HepG2 (cell line): ENCODE data around the gene ZBTB1. TPM values are rescaled to one million over a fixed set of nuclear protein-coding genes. Genes with fewer than 3 reads are reported as not detected.

ENCODE experiments used
- ARNTL ChIP-seq: sonication (generic); formaldehyde crosslinking; IDR thresholded peaks from 2 replicates; pipeline ENCODE4 v1.4.0; 2020; ENCODE audit warnings: mild to moderate bottlenecking, missing genetic modification reagents
- GABPA ChIP-seq, 2 experiments: IDR thresholded peaks; 2 replicates each; pipeline ENCODE4 v1.6.1; 2011 to 2016; ENCODE audit warnings: low read depth in 2 of 2, low read length in 1 of 2, missing biosample characterization in 1 of 2, missing genetic modification characterization in 1 of 2
- HDAC2 ChIP-seq: sonication (generic); formaldehyde crosslinking; IDR thresholded peaks from 2 replicates; pipeline ENCODE4 v1.4.0; 2020; ENCODE audit warnings: missing genetic modification reagents
- MED13 ChIP-seq: sonication (generic); formaldehyde crosslinking; IDR thresholded peaks from 2 replicates; pipeline ENCODE4 v1.5.0; 2020; ENCODE audit warnings: missing genetic modification reagents
- NFYC ChIP-seq: IDR thresholded peaks from 2 replicates; pipeline ENCODE4 v1.6.1; 2016; ENCODE audit warnings: missing genetic modification reagents, missing compliant biosample characterization
- NR3C1 ChIP-seq: sonication (generic); formaldehyde crosslinking; IDR thresholded peaks from 2 replicates; pipeline ENCODE4 v1.4.0; 2020; ENCODE audit warnings: missing genetic modification reagents
- POLR2AphosphoS5 ChIP-seq: IDR thresholded peaks from 2 replicates; pipeline ENCODE4 v1.6.1; 2012; ENCODE audit warnings: low read depth, low read length
- SETDB1 ChIP-seq: sonication (generic); formaldehyde crosslinking; IDR thresholded peaks from 2 replicates; pipeline ENCODE4 v1.5.1; 2020; ENCODE audit warnings: missing genetic modification reagents, mild to moderate bottlenecking, borderline replicate concordance
- SMYD3 ChIP-seq: sonication (generic); formaldehyde crosslinking; IDR thresholded peaks from 2 replicates; pipeline ENCODE4 v1.8.1; 2023; ENCODE audit warnings: mild to moderate bottlenecking, missing genetic modification reagents
- SNRNP70 ChIP-seq: fragments of 200-400 bp; formaldehyde crosslinking; IDR thresholded peaks from 2 replicates; pipeline ENCODE4 v1.6.1; 2017; ENCODE audit warnings: mild to moderate bottlenecking, low read depth, low read length, moderate library complexity
- SP140L ChIP-seq: sonication (generic); formaldehyde crosslinking; IDR thresholded peaks from 2 replicates; pipeline ENCODE4 v1.4.0; 2020; ENCODE audit warnings: missing genetic modification reagents, borderline replicate concordance
- ZFP36L1 ChIP-seq: sonication (generic); formaldehyde crosslinking; IDR thresholded peaks from 2 replicates; pipeline ENCODE4 v1.8.0; 2022; ENCODE audit warnings: mild to moderate bottlenecking, missing genetic modification reagents, moderate library complexity
- ZMYM3 ChIP-seq: sonication (generic); formaldehyde crosslinking; IDR thresholded peaks from 2 replicates; pipeline ENCODE4 v1.5.1; 2020; ENCODE audit warnings: mild to moderate bottlenecking, missing genetic modification reagents
- ZNF207 ChIP-seq: fragments of 450-650 bp; IDR thresholded peaks from 2 replicates; pipeline ENCODE4 v1.6.1; 2016; ENCODE audit warnings: antibody characterized with exemption, borderline replicate concordance
- ZNF256 ChIP-seq: sonication (generic); formaldehyde crosslinking; conservative IDR thresholded peaks from 2 replicates; pipeline ENCODE4 v1.4.0; 2020; ENCODE audit warnings: missing genetic modification reagents
- ZNF713 ChIP-seq: sonication (generic); formaldehyde crosslinking; IDR thresholded peaks from 2 replicates; pipeline ENCODE4 v1.4.0; 2020; ENCODE audit warnings: mild to moderate bottlenecking, missing genetic modification reagents
- ZNF816 ChIP-seq: sonication (generic); formaldehyde crosslinking; IDR thresholded peaks from 2 replicates; pipeline ENCODE4 v1.8.0; 2022; ENCODE audit warnings: missing genetic modification reagents, mild to moderate bottlenecking, borderline replicate concordance
- polyA plus RNA-seq, 8 experiments: library from polyadenylated mRNA; depleted of rRNA in 3 of 8; stranded (reverse) in 7 of 8; unstranded in 1 of 8; fragments of >200 nt; fragmentation: Illumina TruSeq in 4 of 8; extraction: Trizol in 4 of 8; gene quantifications; 2 replicates each; pipeline versions ENCODE4 v1.2.1 to v1.2.3, GENCODE V29; 2011 to 2016; ENCODE audit warnings: low read depth in 4 of 8, missing spikeins in 1 of 8, mixed read lengths in 1 of 8; ENCODE audit not compliant: insufficient read depth in 1 of 8
- total RNA-seq, 5 experiments: library from RNA; depleted of rRNA; stranded (reverse); fragments of >200 nt; fragmentation: Illumina TruSeq; extraction: Trizol; gene quantifications; 2 replicates each; pipeline ENCODE4 v1.2.3, GENCODE V29; 2016; ENCODE audit warnings: low read depth in 1 of 5
- TF ChIP-seq, protein P1 (sequence below): sonication (generic); formaldehyde crosslinking; IDR thresholded peaks from 2 replicates; pipeline ENCODE4 v1.4.0; 2020; ENCODE audit warnings: missing genetic modification reagents, mild to moderate bottlenecking, borderline replicate concordance
- TF ChIP-seq, protein P2 (sequence below): sonication (generic); formaldehyde crosslinking; IDR thresholded peaks from 2 replicates; pipeline ENCODE4 v1.4.0; 2020; ENCODE audit warnings: missing genetic modification reagents
- TF ChIP-seq, protein P3 (sequence below): sonication (generic); formaldehyde crosslinking; IDR thresholded peaks from 2 replicates; pipeline ENCODE4 v1.5.0; 2020; ENCODE audit warnings: mild to moderate bottlenecking, low read depth, missing genetic modification reagents, borderline replicate concordance
- TF ChIP-seq, protein P4 (sequence below): sonication (generic); formaldehyde crosslinking; IDR thresholded peaks from 2 replicates; pipeline ENCODE4 v1.4.0; 2020; ENCODE audit warnings: missing genetic modification reagents
- TF ChIP-seq, protein P5 (sequence below): sonication (generic); formaldehyde crosslinking; IDR thresholded peaks from 2 replicates; pipeline ENCODE4 v1.4.0; 2020; ENCODE audit warnings: missing genetic modification reagents, borderline replicate concordance

Gene ZBTB1
- total and polyA plus RNA-seq, 2 of the 13 experiments (the other 11 are each of a cell fraction or from before 2014, with no cell fraction given): 18.8 to 22.6 TPM

DNA sequence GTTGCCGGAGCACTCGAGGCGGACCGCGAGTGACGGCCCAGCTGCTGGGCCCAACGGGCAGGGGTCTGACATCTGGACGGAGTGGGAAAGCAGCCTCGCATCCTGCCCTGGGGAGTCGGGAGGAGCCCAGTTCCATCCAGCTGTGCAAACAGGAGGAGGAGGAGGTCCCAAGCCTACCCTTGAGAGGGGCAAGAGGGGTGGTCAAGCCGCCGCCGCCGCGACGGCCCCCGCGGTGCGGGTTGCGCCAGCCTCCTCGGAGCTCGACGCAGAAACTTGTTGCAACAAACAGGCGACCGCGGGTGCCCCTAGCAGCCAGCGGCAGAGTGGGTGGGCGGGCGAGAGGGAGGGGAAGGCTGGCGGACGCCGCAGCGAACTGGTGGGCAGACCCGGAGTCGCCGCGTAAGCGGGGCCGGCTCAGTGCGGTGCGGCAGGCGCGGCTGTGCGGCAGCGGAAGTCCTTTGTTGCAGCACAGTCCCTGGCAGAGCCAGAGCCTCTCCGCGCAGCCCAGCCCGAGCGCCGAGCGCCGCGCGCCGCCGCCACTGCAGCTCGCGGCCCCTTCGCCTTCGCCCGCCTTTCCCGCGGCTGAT lies at the start of gene ZBTB1 (continued):
- TF ChIP-seq, protein P1, sequence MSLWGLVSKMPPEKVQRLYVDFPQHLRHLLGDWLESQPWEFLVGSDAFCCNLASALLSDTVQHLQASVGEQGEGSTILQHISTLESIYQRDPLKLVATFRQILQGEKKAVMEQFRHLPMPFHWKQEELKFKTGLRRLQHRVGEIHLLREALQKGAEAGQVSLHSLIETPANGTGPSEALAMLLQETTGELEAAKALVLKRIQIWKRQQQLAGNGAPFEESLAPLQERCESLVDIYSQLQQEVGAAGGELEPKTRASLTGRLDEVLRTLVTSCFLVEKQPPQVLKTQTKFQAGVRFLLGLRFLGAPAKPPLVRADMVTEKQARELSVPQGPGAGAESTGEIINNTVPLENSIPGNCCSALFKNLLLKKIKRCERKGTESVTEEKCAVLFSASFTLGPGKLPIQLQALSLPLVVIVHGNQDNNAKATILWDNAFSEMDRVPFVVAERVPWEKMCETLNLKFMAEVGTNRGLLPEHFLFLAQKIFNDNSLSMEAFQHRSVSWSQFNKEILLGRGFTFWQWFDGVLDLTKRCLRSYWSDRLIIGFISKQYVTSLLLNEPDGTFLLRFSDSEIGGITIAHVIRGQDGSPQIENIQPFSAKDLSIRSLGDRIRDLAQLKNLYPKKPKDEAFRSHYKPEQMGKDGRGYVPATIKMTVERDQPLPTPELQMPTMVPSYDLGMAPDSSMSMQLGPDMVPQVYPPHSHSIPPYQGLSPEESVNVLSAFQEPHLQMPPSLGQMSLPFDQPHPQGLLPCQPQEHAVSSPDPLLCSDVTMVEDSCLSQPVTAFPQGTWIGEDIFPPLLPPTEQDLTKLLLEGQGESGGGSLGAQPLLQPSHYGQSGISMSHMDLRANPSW (CRISPR knock-in tag): no peak
- TF ChIP-seq SMYD3 (CRISPR knock-in tag) (no peak), ZNF207 (no peak), ZNF256 (CRISPR knock-in tag) (no peak), ZFP36L1 (CRISPR knock-in tag) (no peak), GABPA (IDR thresholded peaks at IDR 0.05; ENCODE audit: low read depth, low read length) (0 out of 2 replicates have a peak, but pooled peaks have one; percentile 14), GABPA (CRISPR knock-in tag; IDR thresholded peaks at IDR 0.05; ENCODE audit: low read depth) (no peak), SETDB1 (no peak), ARNTL (CRISPR knock-in tag) (no peak; the same call in 1 of the 2 replicates), NR3C1 (CRISPR knock-in tag) (no peak), HDAC2 (CRISPR knock-in tag) (no peak; the same call in 1 of the 2 replicates), POLR2AphosphoS5 (peak; percentile 50), SP140L (CRISPR knock-in tag) (no peak), ZNF816 (no peak), ZNF713 (CRISPR knock-in tag) (no peak), ZMYM3 (CRISPR knock-in tag) (no peak), MED13 (no peak), NFYC (no peak), SNRNP70 (no peak)
- TF ChIP-seq, protein P2, sequence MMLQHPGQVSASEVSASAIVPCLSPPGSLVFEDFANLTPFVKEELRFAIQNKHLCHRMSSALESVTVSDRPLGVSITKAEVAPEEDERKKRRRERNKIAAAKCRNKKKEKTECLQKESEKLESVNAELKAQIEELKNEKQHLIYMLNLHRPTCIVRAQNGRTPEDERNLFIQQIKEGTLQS: no peak
- TF ChIP-seq, protein P3, sequence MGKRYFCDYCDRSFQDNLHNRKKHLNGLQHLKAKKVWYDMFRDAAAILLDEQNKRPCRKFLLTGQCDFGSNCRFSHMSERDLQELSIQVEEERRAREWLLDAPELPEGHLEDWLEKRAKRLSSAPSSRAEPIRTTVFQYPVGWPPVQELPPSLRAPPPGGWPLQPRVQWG: no peak
- TF ChIP-seq, protein P4, sequence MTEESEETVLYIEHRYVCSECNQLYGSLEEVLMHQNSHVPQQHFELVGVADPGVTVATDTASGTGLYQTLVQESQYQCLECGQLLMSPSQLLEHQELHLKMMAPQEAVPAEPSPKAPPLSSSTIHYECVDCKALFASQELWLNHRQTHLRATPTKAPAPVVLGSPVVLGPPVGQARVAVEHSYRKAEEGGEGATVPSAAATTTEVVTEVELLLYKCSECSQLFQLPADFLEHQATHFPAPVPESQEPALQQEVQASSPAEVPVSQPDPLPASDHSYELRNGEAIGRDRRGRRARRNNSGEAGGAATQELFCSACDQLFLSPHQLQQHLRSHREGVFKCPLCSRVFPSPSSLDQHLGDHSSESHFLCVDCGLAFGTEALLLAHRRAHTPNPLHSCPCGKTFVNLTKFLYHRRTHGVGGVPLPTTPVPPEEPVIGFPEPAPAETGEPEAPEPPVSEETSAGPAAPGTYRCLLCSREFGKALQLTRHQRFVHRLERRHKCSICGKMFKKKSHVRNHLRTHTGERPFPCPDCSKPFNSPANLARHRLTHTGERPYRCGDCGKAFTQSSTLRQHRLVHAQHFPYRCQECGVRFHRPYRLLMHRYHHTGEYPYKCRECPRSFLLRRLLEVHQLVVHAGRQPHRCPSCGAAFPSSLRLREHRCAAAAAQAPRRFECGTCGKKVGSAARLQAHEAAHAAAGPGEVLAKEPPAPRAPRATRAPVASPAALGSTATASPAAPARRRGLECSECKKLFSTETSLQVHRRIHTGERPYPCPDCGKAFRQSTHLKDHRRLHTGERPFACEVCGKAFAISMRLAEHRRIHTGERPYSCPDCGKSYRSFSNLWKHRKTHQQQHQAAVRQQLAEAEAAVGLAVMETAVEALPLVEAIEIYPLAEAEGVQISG (CRISPR knock-in tag): no peak; the same call in none of the 2 replicates
- TF ChIP-seq, protein P5, sequence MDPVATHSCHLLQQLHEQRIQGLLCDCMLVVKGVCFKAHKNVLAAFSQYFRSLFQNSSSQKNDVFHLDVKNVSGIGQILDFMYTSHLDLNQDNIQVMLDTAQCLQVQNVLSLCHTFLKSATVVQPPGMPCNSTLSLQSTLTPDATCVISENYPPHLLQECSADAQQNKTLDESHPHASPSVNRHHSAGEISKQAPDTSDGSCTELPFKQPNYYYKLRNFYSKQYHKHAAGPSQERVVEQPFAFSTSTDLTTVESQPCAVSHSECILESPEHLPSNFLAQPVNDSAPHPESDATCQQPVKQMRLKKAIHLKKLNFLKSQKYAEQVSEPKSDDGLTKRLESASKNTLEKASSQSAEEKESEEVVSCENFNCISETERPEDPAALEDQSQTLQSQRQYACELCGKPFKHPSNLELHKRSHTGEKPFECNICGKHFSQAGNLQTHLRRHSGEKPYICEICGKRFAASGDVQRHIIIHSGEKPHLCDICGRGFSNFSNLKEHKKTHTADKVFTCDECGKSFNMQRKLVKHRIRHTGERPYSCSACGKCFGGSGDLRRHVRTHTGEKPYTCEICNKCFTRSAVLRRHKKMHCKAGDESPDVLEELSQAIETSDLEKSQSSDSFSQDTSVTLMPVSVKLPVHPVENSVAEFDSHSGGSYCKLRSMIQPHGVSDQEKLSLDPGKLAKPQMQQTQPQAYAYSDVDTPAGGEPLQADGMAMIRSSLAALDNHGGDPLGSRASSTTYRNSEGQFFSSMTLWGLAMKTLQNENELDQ (CRISPR knock-in tag): 0 out of 2 replicates have a peak, but pooled peaks have one; percentile 2
